Measurements from ENCODE around the gene PIGU. TPM values are rescaled to one million over a fixed set of nuclear protein-coding genes. Genes with fewer than 3 reads are reported as not detected.

Gene PIGU
- total and polyA plus RNA-seq, 2 of the 13 experiments (the other 11 are each of a cell fraction or from before 2014, with no cell fraction given), result 45.5 to 231 TPM

DNA sequence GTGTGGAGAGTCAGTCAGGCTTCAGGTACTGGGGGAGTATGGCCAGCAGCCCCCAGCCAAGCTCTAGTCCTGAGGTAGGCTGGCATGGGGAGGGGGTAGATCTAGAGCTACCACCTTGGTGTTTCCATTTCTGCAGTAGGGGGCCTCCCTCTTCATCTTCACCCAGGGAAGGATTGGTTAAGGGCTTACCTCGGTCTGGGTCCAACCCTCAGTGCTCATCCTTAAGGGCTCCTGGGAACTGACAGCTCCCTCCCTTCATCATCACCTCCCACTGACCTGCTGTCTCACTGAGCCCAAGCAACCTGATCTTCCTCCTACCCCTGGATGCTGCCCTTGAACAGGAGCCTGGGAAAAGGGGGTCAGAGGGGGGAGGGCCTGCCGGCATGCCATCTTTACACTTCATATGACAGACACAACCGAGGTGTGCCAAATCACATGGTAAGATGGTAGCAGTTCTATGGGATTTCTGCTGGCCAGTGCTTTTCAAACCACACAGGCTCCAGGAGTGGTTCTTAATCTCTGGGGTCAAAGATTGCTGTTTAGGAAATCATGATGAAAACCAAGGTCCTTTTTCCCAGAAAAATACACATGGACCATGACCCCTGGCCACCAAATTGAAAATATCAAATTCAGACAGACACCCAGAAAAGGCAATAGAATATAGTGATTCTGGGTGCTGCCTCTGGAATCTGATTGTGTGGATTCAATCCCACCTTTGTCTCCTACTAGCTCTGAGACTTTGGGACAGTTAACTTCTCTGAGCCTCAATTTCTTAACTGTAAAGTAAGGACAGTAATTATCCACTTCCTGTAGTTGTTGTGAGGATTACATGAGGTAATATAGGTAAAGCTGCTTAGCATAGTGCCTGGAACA, 30.3 kb upstream of the PIGU start (continued):
- TF ChIP-seq, protein P1, sequence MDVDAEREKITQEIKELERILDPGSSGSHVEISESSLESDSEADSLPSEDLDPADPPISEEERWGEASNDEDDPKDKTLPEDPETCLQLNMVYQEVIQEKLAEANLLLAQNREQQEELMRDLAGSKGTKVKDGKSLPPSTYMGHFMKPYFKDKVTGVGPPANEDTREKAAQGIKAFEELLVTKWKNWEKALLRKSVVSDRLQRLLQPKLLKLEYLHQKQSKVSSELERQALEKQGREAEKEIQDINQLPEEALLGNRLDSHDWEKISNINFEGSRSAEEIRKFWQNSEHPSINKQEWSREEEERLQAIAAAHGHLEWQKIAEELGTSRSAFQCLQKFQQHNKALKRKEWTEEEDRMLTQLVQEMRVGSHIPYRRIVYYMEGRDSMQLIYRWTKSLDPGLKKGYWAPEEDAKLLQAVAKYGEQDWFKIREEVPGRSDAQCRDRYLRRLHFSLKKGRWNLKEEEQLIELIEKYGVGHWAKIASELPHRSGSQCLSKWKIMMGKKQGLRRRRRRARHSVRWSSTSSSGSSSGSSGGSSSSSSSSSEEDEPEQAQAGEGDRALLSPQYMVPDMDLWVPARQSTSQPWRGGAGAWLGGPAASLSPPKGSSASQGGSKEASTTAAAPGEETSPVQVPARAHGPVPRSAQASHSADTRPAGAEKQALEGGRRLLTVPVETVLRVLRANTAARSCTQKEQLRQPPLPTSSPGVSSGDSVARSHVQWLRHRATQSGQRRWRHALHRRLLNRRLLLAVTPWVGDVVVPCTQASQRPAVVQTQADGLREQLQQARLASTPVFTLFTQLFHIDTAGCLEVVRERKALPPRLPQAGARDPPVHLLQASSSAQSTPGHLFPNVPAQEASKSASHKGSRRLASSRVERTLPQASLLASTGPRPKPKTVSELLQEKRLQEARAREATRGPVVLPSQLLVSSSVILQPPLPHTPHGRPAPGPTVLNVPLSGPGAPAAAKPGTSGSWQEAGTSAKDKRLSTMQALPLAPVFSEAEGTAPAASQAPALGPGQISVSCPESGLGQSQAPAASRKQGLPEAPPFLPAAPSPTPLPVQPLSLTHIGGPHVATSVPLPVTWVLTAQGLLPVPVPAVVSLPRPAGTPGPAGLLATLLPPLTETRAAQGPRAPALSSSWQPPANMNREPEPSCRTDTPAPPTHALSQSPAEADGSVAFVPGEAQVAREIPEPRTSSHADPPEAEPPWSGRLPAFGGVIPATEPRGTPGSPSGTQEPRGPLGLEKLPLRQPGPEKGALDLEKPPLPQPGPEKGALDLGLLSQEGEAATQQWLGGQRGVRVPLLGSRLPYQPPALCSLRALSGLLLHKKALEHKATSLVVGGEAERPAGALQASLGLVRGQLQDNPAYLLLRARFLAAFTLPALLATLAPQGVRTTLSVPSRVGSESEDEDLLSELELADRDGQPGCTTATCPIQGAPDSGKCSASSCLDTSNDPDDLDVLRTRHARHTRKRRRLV (CRISPR knock-in tag; IDR thresholded peaks at IDR 0.05), result 0 out of 2 replicates have a peak, but pooled peaks have one; percentile 12
- TF ChIP-seq ZNF768 (CRISPR knock-in tag; IDR thresholded peaks at IDR 0.05) (no peak), PHF8 (CRISPR knock-in tag; IDR thresholded peaks at IDR 0.05) (peak; percentile 39), SMYD3 (CRISPR knock-in tag; IDR thresholded peaks at IDR 0.05) (0 out of 2 replicates have a peak, but pooled peaks have one; percentile 0), MYC (CRISPR knock-in tag; IDR thresholded peaks at IDR 0.05; ENCODE audit: borderline replicate concordance) (peak; percentile 80), KLF16 (CRISPR knock-in tag; IDR thresholded peaks at IDR 0.05) (peak in 1 of 2 experiments; percentile 86; a peak in 2 of 4 replicates), ZNF124 (CRISPR knock-in tag; IDR thresholded peaks at IDR 0.05) (peak; percentile 74; the same call in 1 of the 2 replicates), TARDBP (CRISPR knock-in tag; IDR thresholded peaks at IDR 0.05) (peak; percentile 79; the same call in 1 of the 2 replicates), ZNF205 (CRISPR knock-in tag; IDR thresholded peaks at IDR 0.05) (no peak; the same call in 1 of the 2 replicates), ZNF605 (CRISPR knock-in tag; IDR thresholded peaks at IDR 0.05) (peak; percentile 55; the same call in 1 of the 2 replicates), KAT7 (CRISPR knock-in tag; IDR thresholded peaks at IDR 0.05; ENCODE audit: borderline replicate concordance) (0 out of 2 replicates have a peak, but pooled peaks have one; percentile 10)
- TF ChIP-seq, protein P2, sequence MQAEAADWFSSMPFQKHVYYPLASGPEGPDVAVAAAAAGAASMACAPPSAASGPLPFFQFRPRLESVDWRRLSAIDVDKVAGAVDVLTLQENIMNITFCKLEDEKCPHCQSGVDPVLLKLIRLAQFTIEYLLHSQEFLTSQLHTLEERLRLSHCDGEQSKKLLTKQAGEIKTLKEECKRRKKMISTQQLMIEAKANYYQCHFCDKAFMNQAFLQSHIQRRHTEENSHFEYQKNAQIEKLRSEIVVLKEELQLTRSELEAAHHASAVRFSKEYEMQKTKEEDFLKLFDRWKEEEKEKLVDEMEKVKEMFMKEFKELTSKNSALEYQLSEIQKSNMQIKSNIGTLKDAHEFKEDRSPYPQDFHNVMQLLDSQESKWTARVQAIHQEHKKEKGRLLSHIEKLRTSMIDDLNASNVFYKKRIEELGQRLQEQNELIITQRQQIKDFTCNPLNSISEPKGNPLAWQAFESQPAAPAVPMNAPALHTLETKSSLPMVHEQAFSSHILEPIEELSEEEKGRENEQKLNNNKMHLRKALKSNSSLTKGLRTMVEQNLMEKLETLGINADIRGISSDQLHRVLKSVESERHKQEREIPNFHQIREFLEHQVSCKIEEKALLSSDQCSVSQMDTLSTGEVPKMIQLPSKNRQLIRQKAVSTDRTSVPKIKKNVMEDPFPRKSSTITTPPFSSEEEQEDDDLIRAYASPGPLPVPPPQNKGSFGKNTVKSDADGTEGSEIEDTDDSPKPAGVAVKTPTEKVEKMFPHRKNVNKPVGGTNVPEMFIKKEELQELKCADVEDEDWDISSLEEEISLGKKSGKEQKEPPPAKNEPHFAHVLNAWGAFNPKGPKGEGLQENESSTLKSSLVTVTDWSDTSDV (CRISPR knock-in tag; IDR thresholded peaks at IDR 0.05), result 0 out of 2 replicates have a peak, but pooled peaks have one; percentile 72
- TF ChIP-seq, protein P3, sequence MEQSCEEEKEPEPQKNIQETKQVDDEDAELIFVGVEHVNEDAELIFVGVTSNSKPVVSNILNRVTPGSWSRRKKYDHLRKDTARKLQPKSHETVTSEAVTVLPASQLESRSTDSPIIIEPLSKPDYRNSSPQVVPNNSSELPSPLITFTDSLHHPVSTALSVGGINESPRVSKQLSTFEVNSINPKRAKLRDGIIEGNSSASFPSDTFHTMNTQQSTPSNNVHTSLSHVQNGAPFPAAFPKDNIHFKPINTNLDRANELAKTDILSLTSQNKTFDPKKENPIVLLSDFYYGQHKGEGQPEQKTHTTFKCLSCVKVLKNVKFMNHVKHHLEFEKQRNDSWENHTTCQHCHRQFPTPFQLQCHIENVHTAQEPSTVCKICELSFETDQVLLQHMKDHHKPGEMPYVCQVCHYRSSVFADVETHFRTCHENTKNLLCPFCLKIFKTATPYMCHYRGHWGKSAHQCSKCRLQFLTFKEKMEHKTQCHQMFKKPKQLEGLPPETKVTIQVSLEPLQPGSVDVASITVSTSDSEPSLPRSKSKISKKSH (CRISPR knock-in tag; IDR thresholded peaks at IDR 0.05; ENCODE audit: borderline replicate concordance), result no peak
- TF ChIP-seq, protein P4, sequence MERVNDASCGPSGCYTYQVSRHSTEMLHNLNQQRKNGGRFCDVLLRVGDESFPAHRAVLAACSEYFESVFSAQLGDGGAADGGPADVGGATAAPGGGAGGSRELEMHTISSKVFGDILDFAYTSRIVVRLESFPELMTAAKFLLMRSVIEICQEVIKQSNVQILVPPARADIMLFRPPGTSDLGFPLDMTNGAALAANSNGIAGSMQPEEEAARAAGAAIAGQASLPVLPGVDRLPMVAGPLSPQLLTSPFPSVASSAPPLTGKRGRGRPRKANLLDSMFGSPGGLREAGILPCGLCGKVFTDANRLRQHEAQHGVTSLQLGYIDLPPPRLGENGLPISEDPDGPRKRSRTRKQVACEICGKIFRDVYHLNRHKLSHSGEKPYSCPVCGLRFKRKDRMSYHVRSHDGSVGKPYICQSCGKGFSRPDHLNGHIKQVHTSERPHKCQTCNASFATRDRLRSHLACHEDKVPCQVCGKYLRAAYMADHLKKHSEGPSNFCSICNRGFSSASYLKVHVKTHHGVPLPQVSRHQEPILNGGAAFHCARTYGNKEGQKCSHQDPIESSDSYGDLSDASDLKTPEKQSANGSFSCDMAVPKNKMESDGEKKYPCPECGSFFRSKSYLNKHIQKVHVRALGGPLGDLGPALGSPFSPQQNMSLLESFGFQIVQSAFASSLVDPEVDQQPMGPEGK (CRISPR knock-in tag; IDR thresholded peaks at IDR 0.05), result peak; percentile 43
- TF ChIP-seq, protein P5, sequence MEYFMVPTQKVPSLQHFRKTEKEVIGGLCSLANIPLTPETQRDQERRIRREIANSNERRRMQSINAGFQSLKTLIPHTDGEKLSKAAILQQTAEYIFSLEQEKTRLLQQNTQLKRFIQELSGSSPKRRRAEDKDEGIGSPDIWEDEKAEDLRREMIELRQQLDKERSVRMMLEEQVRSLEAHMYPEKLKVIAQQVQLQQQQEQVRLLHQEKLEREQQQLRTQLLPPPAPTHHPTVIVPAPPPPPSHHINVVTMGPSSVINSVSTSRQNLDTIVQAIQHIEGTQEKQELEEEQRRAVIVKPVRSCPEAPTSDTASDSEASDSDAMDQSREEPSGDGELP (IDR thresholded peaks at IDR 0.05; ENCODE audit: borderline replicate concordance, low read depth), result peak; percentile 61; the same call in 1 of the 2 replicates
